ENCODE results near the gene TCF12.

- no peak for TF ChIP-seq CTCF (IDR thresholded peaks at IDR 0.05; ENCODE audit: insufficient read depth, low read length)
- TF ChIP-seq REST (IDR thresholded peaks at IDR 0.05; ENCODE audit: insufficient replicate concordance, low read depth), result no peak
- TF ChIP-seq POLR2AphosphoS5 (IDR thresholded peaks at IDR 0.05; ENCODE audit: low read depth), result no peak
- TF ChIP-seq SPI1 (IDR thresholded peaks at IDR 0.05; ENCODE audit: borderline replicate concordance, low read depth), result no peak
These were observed 41.0 kb upstream of the TCF12 start for GRCh38 chr15:56877255-56877970.

Data from HL-60 (cell line).